Stomach (tissue), 4 donors: Measurements from ENCODE around the gene PANK4.

Experiments used
- CTCF ChIP-seq, 7 experiments: fragments of 450-650 bp in 4 of 7; fragments of 200-600 bp in 3 of 7; sonication (generic) in 3 of 7; IDR thresholded peaks; one replicate each; pipeline ENCODE4 v1.5.1; 2016 to 2019; ENCODE audit warnings: antibody characterized with exemption in 7 of 7, control low read depth in 2 of 7, mild to moderate bottlenecking in 1 of 7
- POLR2A ChIP-seq, 4 donors: fragments of 450-650 bp; IDR thresholded peaks; one replicate each; pipeline ENCODE4 v1.6.1; 2016; ENCODE audit warnings: antibody characterized with exemption in 4 of 4, control low read depth in 2 of 4, mild to moderate bottlenecking in 1 of 4, moderate library complexity in 1 of 4

GRCh38 chr1:2526824-2527555 is 594 bp upstream of the PANK4 start:
- TF ChIP-seq CTCF (IDR thresholded peaks at IDR 0.05) (no peak), POLR2A (IDR thresholded peaks at IDR 0.05) (no peak)
